Activated naive CD4-positive, alpha-beta T cell treated with anti-CD3 and anti-CD28 coated beads, Interleukin-2, amount 50 U/mL, for 72 hours (primary cell): Measurements from ENCODE around the gene NTRK2. TPM values are rescaled to one million over a fixed set of nuclear protein-coding genes. Genes with fewer than 3 reads are reported as not detected.

Source experiments
- ATAC-seq, 2 donors: fragments of 150-1000 bp; cut with Tn5 transposase; 2 replicates each; pipeline ENCODE4 v1.10.0; 2021; ENCODE audit warnings: mild to moderate bottlenecking in 2 of 2, moderate library complexity in 2 of 2
- DNase-seq, 2 donors: peaks; one replicate each; pipeline ENCODE4 v3.0.0; 2021 to 2022; ENCODE audit warnings: low spot score in 2 of 2
- H3K27ac Mint-ChIP-seq, 2 donors: one replicate each; pipeline ENCODE4 v1.8.0; 2022; ENCODE audit warnings: mild to moderate bottlenecking in 2 of 2, mixed read lengths in 2 of 2
- H3K36me3 Mint-ChIP-seq, 2 donors: one replicate each; pipeline ENCODE4 v1.8.0; 2022; ENCODE audit warnings: mixed read lengths in 2 of 2
- H3K9me3 Mint-ChIP-seq, 2 donors: one replicate each; pipeline ENCODE4 v1.8.0; 2022; ENCODE audit warnings: mixed read lengths in 2 of 2
- total RNA-seq, 2 donors: library from RNA; stranded (reverse); gene quantifications; one replicate each; pipeline ENCODE4 v1.2.3, GENCODE V29; 2022

Gene NTRK2
- total RNA-seq, 2 donors from 2014 or later: 0.16 to 0.21 TPM

DNA sequence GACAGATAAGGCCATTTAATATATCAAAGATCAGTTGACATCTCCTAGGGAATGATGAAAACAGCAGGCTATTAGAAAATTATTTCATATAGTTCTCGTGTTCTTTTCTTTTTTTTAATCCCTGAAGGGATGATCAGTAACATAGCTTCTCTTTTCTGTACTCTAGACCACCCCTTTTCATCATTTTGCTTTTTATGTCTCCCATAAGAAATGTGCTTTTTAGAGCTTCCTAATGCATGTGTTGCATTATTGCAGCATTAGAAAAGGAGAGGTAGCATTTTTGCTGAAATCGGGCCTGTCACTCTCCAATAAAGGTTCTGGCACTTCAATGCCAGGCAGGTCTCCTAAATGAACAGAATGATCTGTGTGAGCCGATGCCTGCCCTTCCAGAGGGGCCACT, 143.3 kb downstream of the NTRK2 start:
- DNase-seq (no peak), ATAC-seq (no peak)
- no peak overlapping the region for H3K27ac Mint-ChIP-seq
- no peaks in the 10 kb centered on the region for H3K9me3 Mint-ChIP-seq
- no peaks in the 10 kb centered on the region for H3K36me3 Mint-ChIP-seq

DNA sequence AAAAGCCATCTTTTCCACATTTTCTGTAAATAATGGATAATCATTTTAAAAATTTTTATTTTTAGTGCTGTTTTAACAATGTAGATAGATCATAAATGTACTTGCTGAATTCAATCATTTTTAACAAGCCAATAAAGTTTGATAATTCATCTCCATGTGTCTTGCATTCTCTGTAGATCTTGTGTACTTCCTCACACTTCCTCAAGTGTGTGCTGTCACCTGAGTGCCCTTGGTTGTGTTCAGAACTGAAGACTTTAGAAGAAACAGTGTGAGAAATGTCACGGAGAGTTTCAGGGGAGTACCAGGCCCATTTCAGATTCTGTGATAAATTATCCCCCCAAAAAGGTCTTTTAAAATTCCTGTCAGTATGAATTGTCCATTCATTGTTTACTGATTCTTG, 146.0 kb downstream of the NTRK2 start:
- H3K36me3 Mint-ChIP-seq: no peaks in the 10 kb centered on the region
- no peaks in the 10 kb centered on the region for H3K9me3 Mint-ChIP-seq
- DNase-seq: no peak
- H3K27ac Mint-ChIP-seq: no peak overlapping the region
- no peak for ATAC-seq

DNA sequence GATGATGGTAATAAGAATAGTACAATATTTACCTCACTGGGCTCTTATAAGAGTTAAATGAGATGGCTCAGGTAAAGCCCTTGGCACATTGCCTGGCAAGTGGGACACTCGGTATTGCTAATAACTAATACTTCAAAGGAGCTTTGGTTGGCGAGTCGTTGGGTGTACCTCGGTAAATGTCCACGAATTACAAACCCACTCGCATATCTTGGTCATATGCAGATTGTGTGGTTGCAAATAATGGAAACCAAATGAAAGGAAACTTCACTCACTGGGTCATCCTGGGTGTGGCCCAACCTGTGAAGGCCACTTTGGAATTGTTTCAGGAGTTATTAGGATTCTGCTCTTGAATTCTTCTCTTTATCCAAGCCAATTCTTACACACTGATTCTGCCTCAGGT, 147.5 kb downstream of the NTRK2 start:
- Mint-ChIP-seq H3K27ac (no peak overlapping the region), H3K36me3 (no peaks in the 10 kb centered on the region), H3K9me3 (no peaks in the 10 kb centered on the region)
- no peak for ATAC-seq
- DNase-seq: no peak

DNA sequence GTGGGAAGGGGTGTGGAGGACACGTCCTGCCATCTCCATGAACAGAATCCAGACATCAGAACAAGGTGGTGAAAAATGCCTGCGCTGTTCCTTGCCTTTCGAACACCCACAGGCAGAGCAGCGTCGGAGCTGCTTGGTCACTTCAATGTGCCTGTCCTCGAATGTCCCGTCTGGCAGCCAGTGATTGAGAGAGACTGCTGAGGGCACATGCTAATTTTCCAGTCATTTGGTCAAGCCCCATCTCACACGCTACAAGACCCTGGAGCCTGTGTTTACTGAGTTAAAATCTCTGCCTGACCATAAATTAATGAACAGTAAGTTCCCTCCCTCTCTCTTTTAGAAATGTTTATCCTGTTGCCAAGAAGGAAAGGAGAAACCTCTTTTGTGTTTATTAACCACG, 149.3 kb downstream of the NTRK2 start:
- Mint-ChIP-seq H3K9me3 (no peaks in the 10 kb centered on the region), H3K36me3 (no peaks in the 10 kb centered on the region), H3K27ac (no peak overlapping the region)
- DNase-seq: no peak
- ATAC-seq: no peak

GRCh38 chr9:84819491-84819991, 150.0 kb downstream of the NTRK2 start:
- Mint-ChIP-seq H3K36me3 (no peaks in the 10 kb centered on the region), H3K9me3 (no peaks in the 10 kb centered on the region), H3K27ac (no peak overlapping the region)
- DNase-seq (no peak), ATAC-seq (no peak)

GRCh38 chr9:84821431-84821830, 151.9 kb downstream of the NTRK2 start:
- Mint-ChIP-seq H3K27ac (no peak overlapping the region), H3K36me3 (no peaks in the 10 kb centered on the region), H3K9me3 (no peaks in the 10 kb centered on the region)
- ATAC-seq: no peak
- no peak for DNase-seq

DNA sequence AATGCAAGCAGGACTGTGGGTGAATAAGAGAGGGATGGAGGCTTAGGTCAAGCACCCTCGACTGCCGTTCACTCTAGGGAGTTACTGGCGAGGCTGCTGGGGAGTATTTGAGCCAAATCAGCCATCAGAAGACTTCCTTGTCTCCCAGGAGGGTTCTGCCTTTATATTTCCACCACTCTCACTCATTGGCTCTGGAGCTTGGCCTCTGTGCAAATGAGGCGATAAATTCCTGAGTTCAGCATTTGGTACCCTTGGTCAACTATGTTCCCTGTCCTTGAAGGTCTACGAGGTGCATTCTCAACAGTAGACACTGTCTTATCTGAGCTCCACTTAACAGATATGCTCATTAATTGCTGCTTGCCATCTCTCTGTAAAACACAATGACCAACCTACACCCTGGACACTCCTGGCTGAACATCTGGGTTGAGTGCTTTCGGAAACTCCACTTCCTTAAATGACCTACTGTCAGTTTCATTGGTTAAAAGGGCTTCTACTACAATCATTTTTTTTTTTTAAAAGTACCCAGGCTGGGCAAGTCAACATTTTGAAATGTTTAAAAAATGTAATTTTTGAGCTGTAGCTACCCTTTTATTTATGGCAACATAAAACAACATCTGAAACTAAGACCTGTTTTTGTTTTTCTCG, 153.2 kb downstream of the NTRK2 start:
- DNase-seq: no peak
- H3K27ac Mint-ChIP-seq: no peak overlapping the region
- no peaks in the 10 kb centered on the region for H3K9me3 Mint-ChIP-seq

GRCh38 chr9:84823421-84824271, 154.1 kb downstream of the NTRK2 start:
- Mint-ChIP-seq H3K36me3 (no peaks in the 10 kb centered on the region), H3K27ac (no peak overlapping the region), H3K9me3 (no peaks in the 10 kb centered on the region)
- no peak for ATAC-seq
- no peak for DNase-seq

More for the DNA sequence above, 153.2 kb downstream of the NTRK2 start:
- H3K36me3 Mint-ChIP-seq: no peaks in the 10 kb centered on the region
- no peak for ATAC-seq

GRCh38 chr9:84827216-84827765, 157.8 kb downstream of the NTRK2 start:
- H3K36me3 Mint-ChIP-seq: no peaks in the 10 kb centered on the region
- DNase-seq (no peak), ATAC-seq (no peak)
- no peaks in the 10 kb centered on the region for H3K9me3 Mint-ChIP-seq
- no peak overlapping the region for H3K27ac Mint-ChIP-seq

- Mint-ChIP-seq H3K36me3 (no peaks in the 10 kb centered on the region), H3K27ac (no peak overlapping the region), H3K9me3 (no peaks in the 10 kb centered on the region)
- ATAC-seq (no peak), DNase-seq (no peak)
These were observed 158.5 kb downstream of the NTRK2 start for GRCh38 chr9:84828046-84828445.

DNA sequence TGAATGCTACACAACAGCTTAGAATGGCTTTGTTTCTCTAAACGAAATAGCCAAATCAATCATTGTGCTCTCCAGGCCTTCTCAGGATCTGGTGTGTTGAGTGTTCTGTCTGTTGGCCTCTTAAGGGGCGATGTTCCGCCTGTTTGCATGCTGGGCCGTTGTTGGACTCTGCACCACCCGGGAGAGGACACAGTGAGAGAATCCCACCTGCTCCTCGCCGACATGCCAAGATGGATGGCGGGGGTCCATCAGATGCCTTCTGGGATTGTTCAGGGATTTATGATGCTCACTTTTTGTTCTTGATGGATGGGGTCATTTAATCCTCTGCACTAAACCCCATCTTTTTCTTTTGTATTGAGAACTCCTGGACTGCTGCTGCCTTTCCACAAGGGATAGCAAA, 159.9 kb downstream of the NTRK2 start:
- H3K27ac Mint-ChIP-seq: no peak overlapping the region
- DNase-seq: no peak
- H3K9me3 Mint-ChIP-seq: no peaks in the 10 kb centered on the region
- ATAC-seq: no peak
- H3K36me3 Mint-ChIP-seq: no peaks in the 10 kb centered on the region

DNA sequence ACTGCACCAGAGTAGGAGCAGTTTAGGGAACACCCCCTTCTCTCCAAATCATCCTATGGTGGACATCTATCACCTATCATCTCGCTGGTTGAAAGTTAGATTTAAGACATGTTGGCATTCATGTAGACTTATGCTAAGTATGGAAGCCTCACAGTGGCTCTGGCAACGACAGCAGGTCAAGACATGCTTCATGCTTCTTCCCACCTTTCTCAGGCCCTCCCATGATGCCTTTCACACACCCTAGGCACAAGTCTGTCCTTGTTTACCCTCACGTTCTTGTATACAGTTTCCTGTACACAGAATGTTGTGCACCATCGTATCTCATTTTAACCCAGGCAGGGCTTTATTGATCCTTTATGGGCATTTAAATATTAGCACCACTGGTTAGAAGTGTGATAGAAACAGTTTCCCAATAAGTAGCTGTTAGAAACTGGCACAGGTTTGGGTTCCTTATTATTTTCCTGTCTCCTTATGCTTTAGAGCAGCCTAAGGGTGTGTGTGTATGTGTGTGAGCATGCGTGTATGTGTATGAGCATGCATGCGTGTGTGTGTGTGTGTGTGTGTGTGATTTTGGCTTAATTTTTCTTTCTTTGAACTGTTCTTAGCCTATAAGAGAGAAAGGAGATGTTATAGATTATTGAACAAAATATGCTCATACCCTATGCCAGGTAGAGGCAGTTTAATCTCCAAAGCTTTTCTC, 160.6 kb downstream of the NTRK2 start:
- Mint-ChIP-seq H3K9me3 (no peaks in the 10 kb centered on the region), H3K36me3 (no peaks in the 10 kb centered on the region), H3K27ac (no peak overlapping the region)
- ATAC-seq (no peak), DNase-seq (no peak)

- ATAC-seq: no peak
- Mint-ChIP-seq H3K36me3 (no peaks in the 10 kb centered on the region), H3K27ac (no peak overlapping the region), H3K9me3 (no peaks in the 10 kb centered on the region)
- no peak for DNase-seq
These were observed 161.8 kb downstream of the NTRK2 start for GRCh38 chr9:84831377-84831776.

DNA sequence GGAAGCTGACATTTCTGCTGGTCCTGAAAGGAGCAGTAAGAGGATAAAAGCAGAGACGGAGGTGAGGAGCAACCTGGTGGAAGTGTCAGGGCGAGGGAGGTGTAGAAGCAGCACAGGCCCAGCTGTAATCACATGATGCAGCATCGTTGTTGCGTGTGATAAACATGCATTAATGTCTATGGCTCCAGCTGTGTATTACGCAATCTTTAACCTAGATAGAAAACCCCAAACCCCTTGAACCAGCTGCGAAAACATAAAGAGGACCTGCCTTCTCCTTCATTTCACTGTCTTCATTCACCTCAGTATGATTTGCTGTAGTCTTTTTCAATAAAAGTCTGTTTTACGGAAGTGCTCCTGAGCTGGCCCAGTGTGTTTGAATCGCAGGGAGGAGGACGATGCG, 162.9 kb downstream of the NTRK2 start:
- Mint-ChIP-seq H3K9me3 (no peaks in the 10 kb centered on the region), H3K36me3 (no peaks in the 10 kb centered on the region), H3K27ac (no peak overlapping the region)
- no peak for DNase-seq
- ATAC-seq: no peak

DNA sequence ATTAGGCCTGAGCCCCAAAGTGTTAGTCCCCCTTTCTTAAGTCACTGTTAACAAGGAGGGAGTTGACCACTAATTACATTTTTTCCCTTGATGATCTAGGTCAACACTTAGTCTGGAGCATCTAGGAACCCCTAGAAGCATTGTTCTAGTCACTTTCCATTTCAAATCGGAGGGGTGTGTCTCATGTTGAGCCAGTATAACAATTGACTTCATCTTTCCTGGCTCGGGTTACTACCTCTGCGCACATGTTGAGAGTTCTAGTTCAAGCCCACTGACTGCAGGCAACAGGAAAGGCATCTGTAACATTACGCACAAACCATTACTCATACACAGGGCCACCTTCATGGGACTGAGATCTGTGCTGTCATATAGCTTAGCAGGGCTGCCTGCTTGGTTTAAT, 164.9 kb downstream of the NTRK2 start:
- H3K27ac Mint-ChIP-seq: no peak overlapping the region
- H3K36me3 Mint-ChIP-seq: no peaks in the 10 kb centered on the region
- no peak for ATAC-seq
- DNase-seq: no peak
- H3K9me3 Mint-ChIP-seq: no peaks in the 10 kb centered on the region

- H3K36me3 Mint-ChIP-seq: no peaks in the 10 kb centered on the region
- H3K27ac Mint-ChIP-seq: no peak overlapping the region
- no peak for ATAC-seq
- H3K9me3 Mint-ChIP-seq: peaks cover 0 to 3% of the 10 kb centered on the region in 2 donors
- no peak for DNase-seq
These were observed 166.2 kb downstream of the NTRK2 start for GRCh38 chr9:84835745-84836144.

GRCh38 chr9:84838879-84839278, 169.3 kb downstream of the NTRK2 start:
- Mint-ChIP-seq H3K9me3 (peaks cover 4 to 9% of the 10 kb centered on the region in 2 donors), H3K36me3 (no peaks in the 10 kb centered on the region), H3K27ac (no peak overlapping the region)
- no peak for DNase-seq
- no peak for ATAC-seq
